Liver (tissue), 9 donors: ENCODE data around the gene TOGARAM1. TPM values are rescaled to one million over a fixed set of nuclear protein-coding genes. Genes with fewer than 3 reads are reported as not detected.

Experiments
- DNase-seq: peaks from one replicate; pipeline ENCODE4 v3.0.0-alpha.2; 2017; ENCODE audit warnings: low spot score
- H3K27ac ChIP-seq, 2 donors: one replicate each; pipeline ENCODE4 v1.7.0; 2013; ENCODE audit warnings: inconsistent platforms in 2 of 2, low read length in 2 of 2, control low read depth in 1 of 2, low read depth in 1 of 2, mild to moderate bottlenecking in 1 of 2
- H3K27me3 ChIP-seq, 4 donors: one replicate each; pipeline versions ENCODE4 v1.6.1 to v1.7.0; 2013; ENCODE audit warnings: low read length in 3 of 4, inconsistent platforms in 1 of 4, mild to moderate bottlenecking in 1 of 4, moderate library complexity in 1 of 4; ENCODE audit not compliant: control insufficient read depth in 4 of 4, insufficient read depth in 4 of 4
- H3K36me3 ChIP-seq, 4 donors: one replicate each; pipeline versions ENCODE4 v1.6.1 to v1.7.0; 2013; ENCODE audit warnings: low read length in 3 of 4, mild to moderate bottlenecking in 3 of 4, low read depth in 1 of 4, moderate library complexity in 1 of 4; ENCODE audit not compliant: control insufficient read depth in 4 of 4, insufficient read depth in 3 of 4
- H3K4me1 ChIP-seq, 4 donors: one replicate each; pipeline versions ENCODE4 v1.6.1 to v1.7.0; 2013; ENCODE audit warnings: low read length in 3 of 4, mild to moderate bottlenecking in 3 of 4, moderate library complexity in 1 of 4; ENCODE audit not compliant: control insufficient read depth in 4 of 4, insufficient read depth in 4 of 4
- H3K4me3 ChIP-seq, 3 donors: one replicate each; pipeline versions ENCODE4 v1.6.1 to v1.7.0; 2013; ENCODE audit warnings: low read length in 3 of 3, control low read depth in 1 of 3, low read depth in 1 of 3, mild to moderate bottlenecking in 1 of 3
- H3K9ac ChIP-seq, 2 donors: one replicate each; pipeline ENCODE4 v1.7.0; 2013; ENCODE audit warnings: low read length in 2 of 2, mild to moderate bottlenecking in 2 of 2, moderate library complexity in 2 of 2, control low read depth in 1 of 2, low read depth in 1 of 2
- H3K9me3 ChIP-seq, 4 donors: one replicate each; pipeline versions ENCODE4 v1.6.1 to v1.7.0; 2013; ENCODE audit warnings: low read length in 3 of 4; ENCODE audit not compliant: control insufficient read depth in 4 of 4
- EGR1 ChIP-seq, 2 donors: IDR thresholded peaks; 2 replicates each; pipeline ENCODE4 v1.6.1; 2016 to 2018; ENCODE audit warnings: antibody characterized with exemption in 2 of 2, low read depth in 2 of 2
- FOXA1 ChIP-seq: IDR thresholded peaks from 2 replicates; pipeline ENCODE4 v1.6.1; 2016; ENCODE audit warnings: antibody characterized with exemption
- FOXA2 ChIP-seq: IDR thresholded peaks from 2 replicates; pipeline ENCODE4 v1.6.1; 2016; ENCODE audit warnings: antibody characterized with exemption
- GABPA ChIP-seq, 2 donors: IDR thresholded peaks in 1 of 2; conservative IDR thresholded peaks in 1 of 2; 2 replicates each; pipeline ENCODE4 v1.6.1; 2016; ENCODE audit warnings: antibody characterized with exemption in 2 of 2, mild to moderate bottlenecking in 1 of 2, moderate library complexity in 1 of 2
- HNF4G ChIP-seq: IDR thresholded peaks from 2 replicates; pipeline ENCODE4 v1.6.1; 2016; ENCODE audit warnings: antibody characterized with exemption
- JUND ChIP-seq, 2 donors: IDR thresholded peaks; 2 replicates each; pipeline ENCODE4 v1.6.1; 2016; ENCODE audit warnings: antibody characterized with exemption in 2 of 2
- NR2F2 ChIP-seq: IDR thresholded peaks from 2 replicates; pipeline ENCODE4 v1.6.1; 2016; ENCODE audit warnings: antibody characterized with exemption
- REST ChIP-seq: IDR thresholded peaks from 2 replicates; pipeline ENCODE4 v1.6.1; 2016; ENCODE audit warnings: antibody characterized with exemption, mild to moderate bottlenecking
- RXRA ChIP-seq, 2 donors: IDR thresholded peaks; 2 replicates each; pipeline ENCODE4 v1.6.1; 2017 to 2018; ENCODE audit warnings: antibody characterized with exemption in 2 of 2, mild to moderate bottlenecking in 1 of 2
- SP1 ChIP-seq: IDR thresholded peaks from 2 replicates; pipeline ENCODE4 v1.6.1; 2018; ENCODE audit warnings: antibody characterized with exemption, mild to moderate bottlenecking
- TAF1 ChIP-seq: conservative IDR thresholded peaks from 2 replicates; pipeline ENCODE4 v1.6.1; 2016; ENCODE audit warnings: antibody characterized with exemption, mild to moderate bottlenecking
- YY1 ChIP-seq: IDR thresholded peaks from 2 replicates; pipeline ENCODE4 v1.6.1; 2016; ENCODE audit warnings: antibody characterized with exemption, mild to moderate bottlenecking
- WGBS: extraction: QIAGEN DNeasy Blood & Tissue Kit; methylation state at CpG from one replicate; pipeline ENCODE4 v1.1.7; 2013; 5-methylcytosine and 5-hydroxymethylcytosine counted together
- polyA plus RNA-seq, 2 donors: library from polyadenylated mRNA; stranded (reverse) in 1 of 2; unstranded in 1 of 2; fragments of 200-250 nt in 1 of 2; fragments of >200 nt in 1 of 2; fragmentation: Nextera tagmentation in 1 of 2; extraction: Ambion mirVana in 1 of 2; gene quantifications; one replicate each; pipeline versions ENCODE4 v1.2.1 to v1.2.3, GENCODE V29; 2013 to 2015
- total RNA-seq, 2 donors: library from RNA; depleted of rRNA; stranded (reverse); fragments of >200 nt; gene quantifications; one replicate each; pipeline ENCODE4 v1.2.3, GENCODE V29; 2014
- TF ChIP-seq, protein P1 (sequence below): fragments of 150-350 bp; IDR thresholded peaks from 2 replicates; pipeline ENCODE4 v1.5.1; 2017; ENCODE audit warnings: improper control_type of control experiment, low read depth, low read length; ENCODE audit not compliant: missing input control
- TF ChIP-seq, protein P2 (sequence below): IDR thresholded peaks from 2 replicates; pipeline ENCODE4 v1.6.1; 2016; ENCODE audit warnings: antibody characterized with exemption
- TF ChIP-seq, protein P3 (sequence below): IDR thresholded peaks from 2 replicates; pipeline ENCODE4 v1.6.1; 2016; ENCODE audit warnings: antibody characterized with exemption
- donor health status: healthy.
- donor health status: healthy.
- donor health status: healthy.
- donor health status: healthy.
- donor health status: healthy.

The TOGARAM1 gene
- total and polyA plus RNA-seq, 4 donors: 2.5 to 12.7 (median 7.5) TPM

DNA sequence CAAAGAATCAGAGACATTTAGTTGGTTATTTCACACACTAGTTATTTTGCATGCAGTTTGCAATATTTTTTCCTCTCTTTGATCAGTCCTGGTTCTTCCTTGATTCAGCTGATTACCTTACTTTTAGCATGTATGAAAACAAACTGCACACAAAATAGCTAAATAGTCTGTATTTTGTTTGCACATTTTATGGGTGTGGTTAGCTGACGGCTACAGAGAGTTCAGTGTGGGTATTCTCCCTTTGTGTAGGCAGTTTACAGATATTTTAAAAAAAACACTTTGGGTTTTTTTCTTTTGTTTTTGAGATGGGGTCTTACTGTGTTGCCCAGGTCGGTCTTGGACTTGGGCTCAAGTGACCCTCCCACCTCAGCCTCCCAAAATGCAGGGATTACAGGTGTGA is 28.5 kb downstream of the TOGARAM1 start:
- H3K9me3 ChIP-seq: no peaks in the 10 kb centered on the region
- no peak overlapping the region for H3K4me3 ChIP-seq
- H3K4me1 ChIP-seq: no peaks in the 10 kb centered on the region
- no peak overlapping the region for H3K27ac ChIP-seq
- WGBS: 70% methylated on average over 2 of the region's 2 CpGs
- no peaks in the 10 kb centered on the region for H3K36me3 ChIP-seq
- TF ChIP-seq GABPA (IDR thresholded peaks at IDR 0.05 in 1 of 2, conservative IDR thresholded peaks at IDR 0.05 in 1 of 2): no peak
- no peak for TF ChIP-seq HNF4G
- TF ChIP-seq, protein P1, sequence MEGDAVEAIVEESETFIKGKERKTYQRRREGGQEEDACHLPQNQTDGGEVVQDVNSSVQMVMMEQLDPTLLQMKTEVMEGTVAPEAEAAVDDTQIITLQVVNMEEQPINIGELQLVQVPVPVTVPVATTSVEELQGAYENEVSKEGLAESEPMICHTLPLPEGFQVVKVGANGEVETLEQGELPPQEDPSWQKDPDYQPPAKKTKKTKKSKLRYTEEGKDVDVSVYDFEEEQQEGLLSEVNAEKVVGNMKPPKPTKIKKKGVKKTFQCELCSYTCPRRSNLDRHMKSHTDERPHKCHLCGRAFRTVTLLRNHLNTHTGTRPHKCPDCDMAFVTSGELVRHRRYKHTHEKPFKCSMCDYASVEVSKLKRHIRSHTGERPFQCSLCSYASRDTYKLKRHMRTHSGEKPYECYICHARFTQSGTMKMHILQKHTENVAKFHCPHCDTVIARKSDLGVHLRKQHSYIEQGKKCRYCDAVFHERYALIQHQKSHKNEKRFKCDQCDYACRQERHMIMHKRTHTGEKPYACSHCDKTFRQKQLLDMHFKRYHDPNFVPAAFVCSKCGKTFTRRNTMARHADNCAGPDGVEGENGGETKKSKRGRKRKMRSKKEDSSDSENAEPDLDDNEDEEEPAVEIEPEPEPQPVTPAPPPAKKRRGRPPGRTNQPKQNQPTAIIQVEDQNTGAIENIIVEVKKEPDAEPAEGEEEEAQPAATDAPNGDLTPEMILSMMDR: no peak
- no peak for TF ChIP-seq FOXA1
- no peak for TF ChIP-seq JUND (IDR thresholded peaks at IDR 0.05)
- TF ChIP-seq TAF1: no peak
- no peak for TF ChIP-seq NR2F2
- no peak for TF ChIP-seq RXRA (IDR thresholded peaks at IDR 0.05)
- no peak for TF ChIP-seq EGR1 (IDR thresholded peaks at IDR 0.05; ENCODE audit: low read depth in 2 of 2)
- TF ChIP-seq, protein P2, sequence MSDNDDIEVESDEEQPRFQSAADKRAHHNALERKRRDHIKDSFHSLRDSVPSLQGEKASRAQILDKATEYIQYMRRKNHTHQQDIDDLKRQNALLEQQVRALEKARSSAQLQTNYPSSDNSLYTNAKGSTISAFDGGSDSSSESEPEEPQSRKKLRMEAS: no peak
- no peak for TF ChIP-seq YY1
- no peaks in the 10 kb centered on the region for H3K27me3 ChIP-seq
- H3K9ac ChIP-seq: no peak overlapping the region
- DNase-seq: no peak

DNA sequence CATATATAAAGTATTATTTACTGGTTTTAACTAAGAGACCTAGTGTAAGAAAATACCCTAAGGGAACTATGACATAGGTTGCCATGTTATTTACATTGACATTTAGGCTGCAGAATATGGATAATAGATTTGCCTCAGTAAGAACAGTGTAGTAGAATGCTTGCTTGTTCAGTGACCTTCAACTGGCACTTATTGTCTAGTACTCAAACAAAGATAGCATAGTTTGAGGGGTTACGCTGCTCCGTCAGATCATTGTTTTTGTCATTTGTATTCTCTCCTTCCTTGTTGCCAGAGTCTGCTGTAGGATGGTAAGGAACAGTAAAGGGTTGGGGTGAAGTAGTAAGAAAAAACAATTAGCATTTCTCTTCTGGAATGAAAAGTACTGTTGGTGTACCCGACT is 33.2 kb downstream of the TOGARAM1 start:
- 95% methylated on average over 3 of the region's 3 CpGs for WGBS
- H3K9me3 ChIP-seq: no peaks in the 10 kb centered on the region
- no peak overlapping the region for H3K9ac ChIP-seq
- H3K4me1 ChIP-seq: no peaks in the 10 kb centered on the region
- TF ChIP-seq, protein P2: no peak
- TF ChIP-seq FOXA2: no peak
- TF ChIP-seq, protein P3, sequence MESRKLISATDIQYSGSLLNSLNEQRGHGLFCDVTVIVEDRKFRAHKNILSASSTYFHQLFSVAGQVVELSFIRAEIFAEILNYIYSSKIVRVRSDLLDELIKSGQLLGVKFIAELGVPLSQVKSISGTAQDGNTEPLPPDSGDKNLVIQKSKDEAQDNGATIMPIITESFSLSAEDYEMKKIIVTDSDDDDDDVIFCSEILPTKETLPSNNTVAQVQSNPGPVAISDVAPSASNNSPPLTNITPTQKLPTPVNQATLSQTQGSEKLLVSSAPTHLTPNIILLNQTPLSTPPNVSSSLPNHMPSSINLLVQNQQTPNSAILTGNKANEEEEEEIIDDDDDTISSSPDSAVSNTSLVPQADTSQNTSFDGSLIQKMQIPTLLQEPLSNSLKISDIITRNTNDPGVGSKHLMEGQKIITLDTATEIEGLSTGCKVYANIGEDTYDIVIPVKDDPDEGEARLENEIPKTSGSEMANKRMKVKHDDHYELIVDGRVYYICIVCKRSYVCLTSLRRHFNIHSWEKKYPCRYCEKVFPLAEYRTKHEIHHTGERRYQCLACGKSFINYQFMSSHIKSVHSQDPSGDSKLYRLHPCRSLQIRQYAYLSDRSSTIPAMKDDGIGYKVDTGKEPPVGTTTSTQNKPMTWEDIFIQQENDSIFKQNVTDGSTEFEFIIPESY: no peak
- TF ChIP-seq RXRA (IDR thresholded peaks at IDR 0.05): no peak
- TF ChIP-seq SP1: no peak
- TF ChIP-seq REST: no peak
- TF ChIP-seq, protein P1: no peak
- no peak for TF ChIP-seq YY1
- DNase-seq: no peak
- H3K36me3 ChIP-seq: peaks cover 0 to 5% (median 2%) of the 10 kb centered on the region in 4 donors
- H3K27ac ChIP-seq: no peak overlapping the region
- no peaks in the 10 kb centered on the region for H3K27me3 ChIP-seq
- H3K4me3 ChIP-seq: no peak overlapping the region
